Skeletal muscle satellite cell (primary cell): ENCODE measurements around the gene OSBPL6.

ENCODE experiments used
- H3K27me3 ChIP-seq: 2 replicates; pipeline ENCODE4 v1.7.0; 2013; ENCODE audit warnings: low read length; ENCODE audit not compliant: control insufficient read depth, insufficient read depth
- H3K36me3 ChIP-seq: 2 replicates; pipeline ENCODE4 v1.7.0; 2013; ENCODE audit warnings: mild to moderate bottlenecking, control low read depth, low read length; ENCODE audit not compliant: insufficient read depth
- H3K4me1 ChIP-seq: 2 replicates; pipeline ENCODE4 v1.7.0; 2013; ENCODE audit warnings: low read length; ENCODE audit not compliant: control insufficient read depth, insufficient read depth
- H3K4me2 ChIP-seq: 2 replicates; pipeline ENCODE4 v1.7.0; 2013; ENCODE audit warnings: mild to moderate bottlenecking, low read length
- H3K4me3 ChIP-seq: 2 replicates; pipeline ENCODE4 v1.7.0; 2013; ENCODE audit warnings: low read length
- H3K9ac ChIP-seq: 2 replicates; pipeline ENCODE4 v1.7.0; 2013; ENCODE audit warnings: mild to moderate bottlenecking, low read depth, low read length, moderate library complexity
- H3K9me3 ChIP-seq: replicated peaks from 2 replicates; pipeline ENCODE4 v1.7.0; 2013; ENCODE audit warnings: mild to moderate bottlenecking, control low read depth, low read length

Gene OSBPL6

DNA sequence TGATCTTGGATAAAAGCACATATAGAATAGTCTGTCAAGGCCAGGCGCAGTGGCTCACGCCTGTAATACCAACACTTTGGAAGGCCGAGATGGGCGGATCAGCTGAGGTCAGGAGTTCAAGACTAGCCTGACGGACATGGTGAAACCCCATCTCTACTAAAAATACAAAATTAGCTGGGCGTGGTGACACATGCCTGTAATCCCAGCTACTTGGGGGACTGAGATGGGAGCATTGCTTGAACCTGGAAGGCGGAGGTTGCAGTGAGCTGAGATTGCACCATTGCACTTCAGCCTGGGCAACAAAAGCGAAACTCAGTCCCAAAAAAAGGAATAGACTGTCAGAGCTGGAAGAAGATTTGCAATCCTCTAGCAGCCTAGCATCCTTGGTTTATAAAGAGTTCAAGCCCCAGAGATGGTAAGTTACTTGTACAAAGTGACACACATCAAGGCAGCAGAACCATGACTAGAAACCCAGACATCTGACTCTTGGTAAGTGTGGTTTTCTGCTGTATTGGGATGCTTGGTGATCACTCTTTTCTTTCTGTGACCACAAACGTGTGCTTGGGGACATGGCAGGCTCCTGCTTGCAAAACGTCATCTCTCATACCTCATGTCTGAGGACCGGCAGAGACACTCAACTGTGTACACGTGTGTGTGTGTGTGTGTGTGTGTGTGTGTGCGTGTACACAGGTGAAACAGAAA lies 69.0 kb downstream of the OSBPL6 start:
- H3K36me3 ChIP-seq, result no peaks in the 10 kb centered on the region
- no peak overlapping the region for H3K4me3 ChIP-seq
- H3K27me3 ChIP-seq, result no peaks in the 10 kb centered on the region
- H3K9me3 ChIP-seq, result no peaks in the 10 kb centered on the region
- peaks cover 8% of the 10 kb centered on the region for H3K4me1 ChIP-seq
- H3K9ac ChIP-seq, result no peak overlapping the region
- no peak overlapping the region for H3K4me2 ChIP-seq

DNA sequence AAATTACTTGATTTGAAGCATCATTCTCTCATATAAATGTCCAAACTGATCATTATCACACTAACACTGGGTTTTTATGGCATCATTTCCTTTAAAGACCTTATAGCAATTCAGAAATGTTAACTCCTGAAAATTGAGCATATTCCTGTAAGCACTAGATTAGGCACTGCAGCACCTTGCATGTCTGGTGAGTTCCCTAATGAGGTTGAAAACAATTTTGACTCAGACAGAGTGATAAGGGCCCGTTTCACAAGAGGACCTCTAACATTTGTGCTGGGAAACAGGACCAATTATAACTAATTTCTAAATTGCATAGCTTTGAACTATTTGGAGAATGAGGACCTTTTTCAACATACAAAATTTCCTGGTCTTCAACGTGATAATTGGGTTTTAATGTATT lies 69.9 kb downstream of the OSBPL6 start:
- Histone ChIP-seq H3K4me1 (peaks cover under 1% of the 10 kb centered on the region), H3K9ac (no peak overlapping the region), H3K4me2 (no peak overlapping the region), H3K9me3 (no peaks in the 10 kb centered on the region), H3K27me3 (no peaks in the 10 kb centered on the region), H3K4me3 (no peak overlapping the region), H3K36me3 (no peaks in the 10 kb centered on the region)

DNA sequence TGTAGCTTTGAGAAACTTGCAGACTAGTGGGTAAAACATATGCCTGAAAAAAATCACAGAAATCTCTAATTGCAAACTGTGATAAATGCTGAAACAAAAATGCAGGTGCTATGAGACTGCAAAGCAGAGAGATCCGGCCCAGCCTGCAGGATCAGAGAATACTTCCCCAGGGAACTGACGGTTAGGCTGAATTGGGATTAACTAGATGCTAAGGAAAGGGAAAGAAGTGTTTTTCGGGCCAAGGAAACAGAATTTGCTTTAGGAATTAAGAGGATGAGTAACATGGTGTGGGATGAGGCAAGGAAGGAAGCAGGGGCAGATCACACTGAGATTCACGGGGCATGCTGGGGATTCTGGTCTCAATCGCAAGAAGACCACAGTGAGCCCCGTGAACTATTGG lies 71.5 kb downstream of the OSBPL6 start:
- Histone ChIP-seq H3K4me2 (no peak overlapping the region), H3K9ac (no peak overlapping the region), H3K4me3 (no peak overlapping the region), H3K4me1 (no peaks in the 10 kb centered on the region), H3K36me3 (no peaks in the 10 kb centered on the region), H3K27me3 (no peaks in the 10 kb centered on the region), H3K9me3 (no peaks in the 10 kb centered on the region)

DNA sequence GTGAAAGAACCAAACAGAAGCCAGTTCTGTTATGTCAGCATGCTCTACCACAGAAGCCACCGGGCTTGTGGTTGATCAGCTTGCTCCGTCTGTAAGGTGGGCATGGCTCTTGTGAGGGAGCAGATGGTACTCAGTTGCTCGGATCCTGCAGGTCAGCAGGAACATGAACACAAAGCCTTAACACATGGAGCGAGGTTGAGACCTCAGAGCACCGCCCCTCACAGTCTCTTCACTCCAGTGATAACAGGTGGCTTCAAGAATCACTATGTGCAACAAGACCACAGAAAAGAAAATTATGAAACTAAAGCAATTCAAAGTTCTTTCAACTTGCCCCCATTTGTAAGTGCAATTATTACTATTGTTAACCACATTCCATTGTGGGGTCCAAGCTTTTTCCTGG lies 72.1 kb downstream of the OSBPL6 start:
- no peak overlapping the region for H3K4me2 ChIP-seq
- H3K36me3 ChIP-seq, result no peaks in the 10 kb centered on the region
- no peaks in the 10 kb centered on the region for H3K4me1 ChIP-seq
- no peaks in the 10 kb centered on the region for H3K9me3 ChIP-seq
- H3K9ac ChIP-seq, result no peak overlapping the region
- no peak overlapping the region for H3K4me3 ChIP-seq
- no peaks in the 10 kb centered on the region for H3K27me3 ChIP-seq

DNA sequence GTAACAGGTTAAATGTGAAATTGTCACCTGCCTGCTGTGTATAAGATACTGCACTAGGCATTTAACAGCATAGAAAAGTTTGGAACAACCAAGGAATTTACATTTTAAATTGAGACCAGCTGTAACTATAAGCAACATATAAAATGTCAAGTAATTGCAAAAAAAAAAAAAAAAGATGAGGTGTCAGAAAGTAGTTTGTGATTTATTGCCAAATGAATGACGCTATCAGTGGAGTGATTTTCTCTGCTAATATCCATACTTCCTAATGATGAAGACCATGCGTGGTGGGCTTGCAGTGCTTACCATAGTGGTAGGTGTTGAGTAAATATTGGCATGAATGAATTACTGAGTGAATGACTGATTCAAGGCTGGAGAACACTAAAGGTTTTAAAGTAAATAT lies 73.3 kb downstream of the OSBPL6 start:
- Histone ChIP-seq H3K4me2 (no peak overlapping the region), H3K9ac (no peak overlapping the region), H3K9me3 (no peaks in the 10 kb centered on the region), H3K4me3 (no peak overlapping the region), H3K36me3 (no peaks in the 10 kb centered on the region), H3K27me3 (no peaks in the 10 kb centered on the region), H3K4me1 (peaks cover 6% of the 10 kb centered on the region)

DNA sequence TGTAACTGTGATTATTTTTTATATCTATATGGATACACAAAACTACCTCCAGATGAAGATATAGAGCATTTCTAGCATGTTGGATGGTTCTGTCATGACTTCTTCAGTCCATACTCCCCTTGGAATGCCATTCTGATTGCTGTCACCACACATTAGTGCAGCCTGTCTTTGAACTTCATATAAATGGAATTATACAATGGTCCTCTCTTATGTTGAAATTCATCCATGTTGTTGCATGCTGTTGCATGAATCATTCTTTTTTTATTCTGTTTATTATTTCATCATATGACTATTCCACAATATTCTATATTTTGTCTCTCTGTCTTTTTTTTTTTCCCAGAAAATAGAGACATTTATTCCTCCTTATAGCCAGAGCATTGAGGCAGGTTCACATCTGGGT lies 74.1 kb downstream of the OSBPL6 start:
- Histone ChIP-seq H3K27me3 (no peaks in the 10 kb centered on the region), H3K4me1 (peaks cover 6% of the 10 kb centered on the region), H3K9me3 (no peaks in the 10 kb centered on the region), H3K36me3 (no peaks in the 10 kb centered on the region), H3K9ac (no peak overlapping the region), H3K4me2 (no peak overlapping the region), H3K4me3 (no peak overlapping the region)

DNA sequence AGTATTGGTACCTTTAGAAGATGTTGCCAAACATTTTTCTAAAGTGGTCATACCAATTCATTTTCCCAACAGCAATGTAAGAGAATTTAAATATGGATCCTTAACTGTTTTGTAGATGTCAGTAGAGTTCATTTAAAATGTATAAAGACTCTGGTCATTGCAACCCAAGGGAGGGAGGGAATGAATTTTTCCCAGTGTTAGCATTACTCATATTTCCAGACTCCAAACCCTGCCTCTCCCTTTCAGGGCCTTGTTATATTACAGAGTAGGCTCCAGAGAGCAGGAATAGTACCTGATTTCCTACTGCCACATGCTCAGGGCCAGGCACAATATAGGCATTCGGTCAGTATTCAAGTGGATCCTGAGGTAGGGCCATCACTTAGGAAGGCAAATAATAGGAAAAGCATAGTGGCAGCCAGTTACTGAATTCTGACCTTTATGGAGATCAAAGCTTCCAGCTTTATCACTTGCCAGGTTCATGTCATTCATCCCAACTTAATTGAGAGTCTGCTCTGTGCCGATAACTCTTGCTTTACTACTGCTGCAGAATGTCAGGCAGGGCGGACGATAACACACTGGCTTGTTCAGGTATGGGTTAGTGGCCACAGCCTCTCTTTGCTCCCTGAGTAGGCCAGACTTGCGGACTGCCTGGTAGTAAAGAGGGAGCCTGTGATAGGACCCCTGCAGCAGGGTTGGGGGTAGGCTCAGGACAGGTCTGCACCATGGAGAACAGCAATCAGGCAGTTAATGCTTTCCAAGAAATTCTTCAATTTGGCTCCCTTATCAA lies 75.3 kb downstream of the OSBPL6 start:
- H3K9ac ChIP-seq, result no peak overlapping the region
- H3K4me3 ChIP-seq, result no peak overlapping the region
- H3K4me2 ChIP-seq, result no peak overlapping the region
- H3K9me3 ChIP-seq, result no peaks in the 10 kb centered on the region
- H3K36me3 ChIP-seq, result no peaks in the 10 kb centered on the region
- no peaks in the 10 kb centered on the region for H3K27me3 ChIP-seq
- H3K4me1 ChIP-seq, result peaks cover 6% of the 10 kb centered on the region

DNA sequence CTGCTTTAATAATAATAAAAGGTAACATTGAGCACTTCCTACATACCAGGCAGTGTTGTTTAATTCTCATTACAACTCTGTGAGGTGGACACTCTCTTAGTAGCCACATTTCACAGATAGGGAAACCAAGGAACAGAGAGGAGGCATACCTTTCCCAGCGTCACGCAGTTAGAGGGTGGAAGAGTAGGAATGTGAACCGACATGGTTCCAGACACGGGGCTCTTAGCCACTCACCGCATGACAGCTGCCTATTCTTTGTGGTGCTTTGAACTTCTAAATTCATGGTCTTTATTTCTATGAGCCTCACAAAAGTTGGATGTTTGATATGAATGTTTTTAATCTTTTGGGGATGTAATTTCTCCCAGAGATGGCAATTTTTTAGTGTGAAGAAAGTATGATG lies 76.0 kb downstream of the OSBPL6 start:
- Histone ChIP-seq H3K4me3 (no peak overlapping the region), H3K4me2 (no peak overlapping the region), H3K9me3 (no peaks in the 10 kb centered on the region), H3K36me3 (no peaks in the 10 kb centered on the region), H3K4me1 (peaks cover 6% of the 10 kb centered on the region), H3K9ac (no peak overlapping the region), H3K27me3 (no peaks in the 10 kb centered on the region)

DNA sequence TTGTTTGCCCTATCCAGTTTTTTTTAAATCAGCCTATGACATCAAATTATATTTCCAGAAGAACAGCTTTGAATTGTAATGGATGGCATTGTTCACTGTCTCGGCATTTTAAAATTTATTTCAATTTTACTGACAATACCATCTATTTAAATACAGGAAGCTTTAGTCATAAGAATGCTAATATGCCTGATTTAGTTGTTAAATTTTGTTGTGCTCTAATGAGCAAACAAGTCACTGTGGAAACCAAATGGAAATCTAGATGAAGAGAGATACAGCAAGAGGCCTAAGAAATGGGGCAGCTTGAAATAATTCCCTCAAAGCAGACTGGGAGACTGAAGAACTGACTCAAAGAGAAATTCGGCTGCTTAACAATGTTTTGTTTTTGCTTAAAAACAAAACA lies 76.8 kb downstream of the OSBPL6 start:
- Histone ChIP-seq H3K27me3 (no peaks in the 10 kb centered on the region), H3K9me3 (no peaks in the 10 kb centered on the region), H3K9ac (no peak overlapping the region), H3K36me3 (no peaks in the 10 kb centered on the region), H3K4me1 (peaks cover 6% of the 10 kb centered on the region), H3K4me2 (no peak overlapping the region), H3K4me3 (no peak overlapping the region)

DNA sequence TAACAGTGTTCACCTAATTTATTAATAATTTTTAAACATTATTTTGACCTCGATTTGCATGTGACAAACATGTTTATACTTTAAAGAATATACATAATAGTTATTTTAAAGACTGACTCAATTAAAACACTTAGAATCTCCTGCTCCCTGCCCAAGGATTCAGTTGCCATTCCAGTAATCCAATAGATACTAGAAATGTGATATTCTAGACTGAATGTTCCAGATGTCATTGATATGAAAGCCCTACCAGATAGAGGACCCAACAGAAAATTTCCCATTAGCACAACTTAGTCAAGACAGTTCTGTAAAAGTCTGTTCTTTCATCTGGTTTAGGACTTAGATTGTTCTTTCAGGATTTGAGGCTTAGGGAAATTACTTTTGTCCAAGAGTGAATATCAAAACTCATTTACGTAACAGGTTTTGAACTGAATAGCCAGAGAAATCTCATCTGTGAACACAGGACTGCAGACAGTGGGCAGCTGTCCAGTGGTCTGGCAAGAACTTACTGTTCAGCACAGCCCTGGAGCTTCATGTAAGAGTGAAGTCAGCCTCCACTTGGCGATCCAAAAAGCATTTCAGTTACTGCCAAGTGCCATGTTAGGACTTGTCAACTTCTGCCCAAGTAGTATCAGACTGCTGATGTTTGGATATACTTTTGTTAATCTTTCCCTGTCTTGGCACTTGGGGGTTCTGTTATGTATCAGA lies 77.5 kb downstream of the OSBPL6 start:
- Histone ChIP-seq H3K4me3 (no peak overlapping the region), H3K4me1 (peaks cover 6% of the 10 kb centered on the region), H3K27me3 (no peaks in the 10 kb centered on the region), H3K9ac (no peak overlapping the region), H3K4me2 (no peak overlapping the region), H3K9me3 (no peaks in the 10 kb centered on the region), H3K36me3 (no peaks in the 10 kb centered on the region)

DNA sequence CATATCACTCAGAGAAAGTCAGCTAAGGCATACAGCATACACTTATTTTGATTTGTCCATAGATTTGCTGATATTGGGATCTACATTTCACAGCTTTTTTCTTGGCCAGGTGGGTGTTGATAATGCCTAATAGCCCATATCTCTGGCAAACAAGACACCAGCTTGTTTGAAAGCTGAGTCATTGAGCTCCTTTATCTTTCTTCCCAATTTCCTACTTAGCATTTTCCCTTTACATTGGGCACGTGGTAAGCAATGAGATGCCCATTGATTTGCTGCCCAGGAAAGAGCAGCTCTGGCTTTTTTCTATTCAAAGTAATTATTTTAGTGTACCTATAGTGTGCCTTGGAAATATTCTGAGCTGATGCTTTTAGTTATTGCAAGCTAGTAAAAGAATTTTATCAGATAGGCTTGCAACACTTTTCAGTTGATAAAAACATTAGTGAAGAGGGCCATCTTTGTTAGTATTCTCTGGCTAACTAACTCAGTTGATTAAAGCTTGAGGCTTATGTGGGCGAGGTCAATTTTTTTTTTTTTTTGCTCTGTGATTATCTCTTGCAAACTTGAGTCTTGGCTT lies 79.6 kb downstream of the OSBPL6 start:
- Histone ChIP-seq H3K4me3 (no peak overlapping the region), H3K27me3 (no peaks in the 10 kb centered on the region), H3K9me3 (no peaks in the 10 kb centered on the region), H3K4me2 (no peak overlapping the region), H3K36me3 (no peaks in the 10 kb centered on the region), H3K4me1 (peaks cover 21% of the 10 kb centered on the region), H3K9ac (no peak overlapping the region)
